HepG2 (cell line): ENCODE data around the gene OSBPL8. TPM values are rescaled to one million over a fixed set of nuclear protein-coding genes. Genes with fewer than 3 reads are reported as not detected.

Experiments used
- EEA1 ChIP-seq: sonication (generic); formaldehyde crosslinking; IDR thresholded peaks from 2 replicates; pipeline ENCODE4 v1.5.1; 2020; ENCODE audit warnings: mild to moderate bottlenecking, missing genetic modification reagents, borderline replicate concordance
- GLI4 ChIP-seq: sonication (generic); formaldehyde crosslinking; IDR thresholded peaks from 2 replicates; pipeline ENCODE4 v1.5.1; 2020; ENCODE audit warnings: missing genetic modification reagents, mild to moderate bottlenecking, moderate library complexity, borderline replicate concordance
- HNF4A ChIP-seq: sonication (generic); formaldehyde crosslinking; IDR thresholded peaks from 2 replicates; pipeline ENCODE4 v1.4.0; 2020; ENCODE audit warnings: missing genetic modification reagents
- ISL2 ChIP-seq: sonication (generic); formaldehyde crosslinking; IDR thresholded peaks from 2 replicates; pipeline ENCODE4 v1.5.0; 2020; ENCODE audit warnings: missing genetic modification reagents
- MEIS2 ChIP-seq: sonication (generic); formaldehyde crosslinking; IDR thresholded peaks from 2 replicates; pipeline ENCODE4 v1.9.0; 2021; ENCODE audit warnings: mild to moderate bottlenecking, missing genetic modification reagents
- PCBP1 ChIP-seq: fragments of 200-400 bp; formaldehyde crosslinking; IDR thresholded peaks from 2 replicates; pipeline ENCODE4 v1.6.1; 2017; ENCODE audit warnings: mild to moderate bottlenecking, low read depth, low read length, borderline replicate concordance
- ZIK1 ChIP-seq: sonication (generic); formaldehyde crosslinking; IDR thresholded peaks from 2 replicates; pipeline ENCODE4 v1.5.0; 2020; ENCODE audit warnings: mild to moderate bottlenecking, low read depth, missing genetic modification reagents, borderline replicate concordance
- ZNF883 ChIP-seq: sonication (generic); formaldehyde crosslinking; IDR thresholded peaks from 2 replicates; pipeline ENCODE4 v1.5.1; 2020; ENCODE audit warnings: mild to moderate bottlenecking, missing genetic modification reagents; ENCODE audit errors: not compliant biosample characterization
- polyA plus RNA-seq, 8 experiments: library from polyadenylated mRNA; depleted of rRNA in 3 of 8; stranded (reverse) in 7 of 8; unstranded in 1 of 8; fragments of >200 nt; fragmentation: Illumina TruSeq in 4 of 8; extraction: Trizol in 4 of 8; gene quantifications; 2 replicates each; pipeline versions ENCODE4 v1.2.1 to v1.2.3, GENCODE V29; 2011 to 2016; ENCODE audit warnings: low read depth in 4 of 8, missing spikeins in 1 of 8, mixed read lengths in 1 of 8; ENCODE audit not compliant: insufficient read depth in 1 of 8
- total RNA-seq, 5 experiments: library from RNA; depleted of rRNA; stranded (reverse); fragments of >200 nt; fragmentation: Illumina TruSeq; extraction: Trizol; gene quantifications; 2 replicates each; pipeline ENCODE4 v1.2.3, GENCODE V29; 2016; ENCODE audit warnings: low read depth in 1 of 5
- TF ChIP-seq, protein P1 (sequence below): sonication (generic); formaldehyde crosslinking; IDR thresholded peaks from 2 replicates; pipeline ENCODE4 v1.4.0; 2020; ENCODE audit warnings: missing genetic modification reagents
- TF ChIP-seq, protein P2 (sequence below): sonication (generic); formaldehyde crosslinking; IDR thresholded peaks from 2 replicates; pipeline ENCODE4 v1.5.1; 2020; ENCODE audit warnings: mild to moderate bottlenecking, missing genetic modification reagents, borderline replicate concordance

Gene OSBPL8
- total and polyA plus RNA-seq, 2 of the 13 experiments (the other 11 are each of a cell fraction or from before 2014, with no cell fraction given), result 11.0 to 33.9 TPM

DNA sequence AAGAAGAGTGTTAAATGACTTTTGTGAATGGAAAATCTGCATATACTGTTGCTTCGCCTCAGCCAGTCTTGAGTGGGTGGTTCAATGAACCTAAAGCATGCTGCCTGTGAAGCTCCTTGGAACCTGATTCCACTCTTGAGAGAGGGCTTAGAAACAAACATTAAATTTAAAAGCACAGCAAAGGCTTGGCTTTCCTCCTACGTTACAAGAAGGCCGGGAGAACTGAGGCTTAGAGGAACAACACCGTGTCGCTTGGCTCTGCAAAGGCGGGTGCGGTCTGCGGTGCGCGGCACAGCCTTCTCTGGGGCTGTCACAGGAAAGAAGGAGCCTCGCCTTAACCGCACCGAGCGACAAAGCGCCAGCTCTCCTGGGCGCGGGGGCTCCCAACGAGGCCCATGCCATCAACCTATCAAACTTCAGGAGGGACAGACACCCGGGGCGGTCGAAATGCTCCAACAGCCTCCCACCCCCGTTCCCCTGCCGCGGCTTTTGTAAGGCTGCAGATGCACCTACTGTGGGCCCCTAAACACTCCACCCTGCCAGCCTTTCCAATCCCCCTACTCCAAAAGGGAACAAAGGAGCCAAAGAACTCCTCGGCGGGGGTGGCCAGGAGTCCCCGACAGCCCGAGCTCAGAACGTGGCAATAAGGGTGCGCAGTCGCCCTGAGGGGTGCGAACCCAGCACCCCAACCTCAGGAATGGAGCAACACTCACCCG is 729 bp downstream of the OSBPL8 start (continued):
- TF ChIP-seq HNF4A (CRISPR knock-in tag), result 0 out of 2 replicates have a peak, but pooled peaks have one; percentile 4
- no peak for TF ChIP-seq ISL2 (CRISPR knock-in tag)
- TF ChIP-seq, protein P1, sequence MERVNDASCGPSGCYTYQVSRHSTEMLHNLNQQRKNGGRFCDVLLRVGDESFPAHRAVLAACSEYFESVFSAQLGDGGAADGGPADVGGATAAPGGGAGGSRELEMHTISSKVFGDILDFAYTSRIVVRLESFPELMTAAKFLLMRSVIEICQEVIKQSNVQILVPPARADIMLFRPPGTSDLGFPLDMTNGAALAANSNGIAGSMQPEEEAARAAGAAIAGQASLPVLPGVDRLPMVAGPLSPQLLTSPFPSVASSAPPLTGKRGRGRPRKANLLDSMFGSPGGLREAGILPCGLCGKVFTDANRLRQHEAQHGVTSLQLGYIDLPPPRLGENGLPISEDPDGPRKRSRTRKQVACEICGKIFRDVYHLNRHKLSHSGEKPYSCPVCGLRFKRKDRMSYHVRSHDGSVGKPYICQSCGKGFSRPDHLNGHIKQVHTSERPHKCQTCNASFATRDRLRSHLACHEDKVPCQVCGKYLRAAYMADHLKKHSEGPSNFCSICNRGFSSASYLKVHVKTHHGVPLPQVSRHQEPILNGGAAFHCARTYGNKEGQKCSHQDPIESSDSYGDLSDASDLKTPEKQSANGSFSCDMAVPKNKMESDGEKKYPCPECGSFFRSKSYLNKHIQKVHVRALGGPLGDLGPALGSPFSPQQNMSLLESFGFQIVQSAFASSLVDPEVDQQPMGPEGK (CRISPR knock-in tag), result peak; percentile 68
- TF ChIP-seq ZIK1, result 0 out of 2 replicates have a peak, but pooled peaks have one; percentile 10
- TF ChIP-seq EEA1 (CRISPR knock-in tag), result 0 out of 2 replicates have a peak, but pooled peaks have one; percentile 25
- 0 out of 2 replicates have a peak, but pooled peaks have one; percentile 5 for TF ChIP-seq PCBP1
- TF ChIP-seq MEIS2 (CRISPR knock-in tag), result 0 out of 2 replicates have a peak, but pooled peaks have one; percentile 16
- peak; percentile 28 for TF ChIP-seq ZNF883
- TF ChIP-seq, protein P2, sequence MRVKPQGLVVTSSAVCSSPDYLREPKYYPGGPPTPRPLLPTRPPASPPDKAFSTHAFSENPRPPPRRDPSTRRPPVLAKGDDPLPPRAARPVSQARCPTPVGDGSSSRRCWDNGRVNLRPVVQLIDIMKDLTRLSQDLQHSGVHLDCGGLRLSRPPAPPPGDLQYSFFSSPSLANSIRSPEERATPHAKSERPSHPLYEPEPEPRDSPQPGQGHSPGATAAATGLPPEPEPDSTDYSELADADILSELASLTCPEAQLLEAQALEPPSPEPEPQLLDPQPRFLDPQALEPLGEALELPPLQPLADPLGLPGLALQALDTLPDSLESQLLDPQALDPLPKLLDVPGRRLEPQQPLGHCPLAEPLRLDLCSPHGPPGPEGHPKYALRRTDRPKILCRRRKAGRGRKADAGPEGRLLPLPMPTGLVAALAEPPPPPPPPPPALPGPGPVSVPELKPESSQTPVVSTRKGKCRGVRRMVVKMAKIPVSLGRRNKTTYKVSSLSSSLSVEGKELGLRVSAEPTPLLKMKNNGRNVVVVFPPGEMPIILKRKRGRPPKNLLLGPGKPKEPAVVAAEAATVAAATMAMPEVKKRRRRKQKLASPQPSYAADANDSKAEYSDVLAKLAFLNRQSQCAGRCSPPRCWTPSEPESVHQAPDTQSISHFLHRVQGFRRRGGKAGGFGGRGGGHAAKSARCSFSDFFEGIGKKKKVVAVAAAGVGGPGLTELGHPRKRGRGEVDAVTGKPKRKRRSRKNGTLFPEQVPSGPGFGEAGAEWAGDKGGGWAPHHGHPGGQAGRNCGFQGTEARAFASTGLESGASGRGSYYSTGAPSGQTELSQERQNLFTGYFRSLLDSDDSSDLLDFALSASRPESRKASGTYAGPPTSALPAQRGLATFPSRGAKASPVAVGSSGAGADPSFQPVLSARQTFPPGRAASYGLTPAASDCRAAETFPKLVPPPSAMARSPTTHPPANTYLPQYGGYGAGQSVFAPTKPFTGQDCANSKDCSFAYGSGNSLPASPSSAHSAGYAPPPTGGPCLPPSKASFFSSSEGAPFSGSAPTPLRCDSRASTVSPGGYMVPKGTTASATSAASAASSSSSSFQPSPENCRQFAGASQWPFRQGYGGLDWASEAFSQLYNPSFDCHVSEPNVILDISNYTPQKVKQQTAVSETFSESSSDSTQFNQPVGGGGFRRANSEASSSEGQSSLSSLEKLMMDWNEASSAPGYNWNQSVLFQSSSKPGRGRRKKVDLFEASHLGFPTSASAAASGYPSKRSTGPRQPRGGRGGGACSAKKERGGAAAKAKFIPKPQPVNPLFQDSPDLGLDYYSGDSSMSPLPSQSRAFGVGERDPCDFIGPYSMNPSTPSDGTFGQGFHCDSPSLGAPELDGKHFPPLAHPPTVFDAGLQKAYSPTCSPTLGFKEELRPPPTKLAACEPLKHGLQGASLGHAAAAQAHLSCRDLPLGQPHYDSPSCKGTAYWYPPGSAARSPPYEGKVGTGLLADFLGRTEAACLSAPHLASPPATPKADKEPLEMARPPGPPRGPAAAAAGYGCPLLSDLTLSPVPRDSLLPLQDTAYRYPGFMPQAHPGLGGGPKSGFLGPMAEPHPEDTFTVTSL (CRISPR knock-in tag), result 0 out of 2 replicates have a peak, but pooled peaks have one; percentile 4
- TF ChIP-seq GLI4 (CRISPR knock-in tag), result peak; percentile 12; the same call in 1 of the 2 replicates
